Neural progenitor cell (in vitro differentiated cells): Measurements from ENCODE around the gene GSE1. TPM values are rescaled to one million over a fixed set of nuclear protein-coding genes. Genes with fewer than 3 reads are reported as not detected.

Experiments used
- DNase-seq: peaks from one replicate; pipeline ENCODE4 v3.0.0-alpha.2; 2016; ENCODE audit warnings: low spot score
- H2AFZ ChIP-seq: fragments of 200-600 bp; sonication (generic); replicated peaks from 2 replicates; pipeline ENCODE4 v1.6.1; 2016; ENCODE audit warnings: antibody characterized with exemption
- H3F3A ChIP-seq: fragments of 200-600 bp; sonication (generic); 2 replicates; pipeline ENCODE4 v1.6.1; 2016; ENCODE audit warnings: antibody characterized with exemption, low read depth
- H3K27ac ChIP-seq: fragments of 200-600 bp; sonication (generic); 2 replicates; pipeline ENCODE4 v1.5.1; 2016; ENCODE audit warnings: mild to moderate bottlenecking
- H3K27me3 ChIP-seq: fragments of 200-600 bp; sonication (generic); 2 replicates; pipeline ENCODE4 v1.6.1; 2016; ENCODE audit warnings: mild to moderate bottlenecking, moderate library complexity
- H3K36me3 ChIP-seq: fragments of 200-600 bp; sonication (generic); 2 replicates; pipeline ENCODE4 v1.5.1; 2016
- H3K4me1 ChIP-seq: fragments of 200-600 bp; sonication (generic); 2 replicates; pipeline ENCODE4 v1.6.1; 2016; ENCODE audit warnings: mixed run types
- H3K4me2 ChIP-seq: fragments of 200-600 bp; sonication (generic); 2 replicates; pipeline ENCODE4 v1.6.1; 2016
- H3K4me3 ChIP-seq: fragments of 200-600 bp; sonication (generic); 2 replicates; pipeline ENCODE4 v1.5.1; 2016
- H3K79me2 ChIP-seq: fragments of 200-600 bp; sonication (generic); 2 replicates; pipeline ENCODE4 v1.6.1; 2016; ENCODE audit warnings: low read depth
- H3K9ac ChIP-seq: fragments of 200-600 bp; sonication (generic); 2 replicates; pipeline ENCODE4 v1.6.1; 2016
- H3K9me3 ChIP-seq: fragments of 200-600 bp; sonication (generic); 2 replicates; pipeline ENCODE4 v1.5.1; 2016; ENCODE audit warnings: low read depth
- H4K20me1 ChIP-seq: fragments of 200-600 bp; sonication (generic); 2 replicates; pipeline ENCODE4 v1.6.1; 2016; ENCODE audit warnings: low read depth
- H3K27ac Mint-ChIP-seq: 3 replicates; pipeline ENCODE4 v1.8.0; 2021; ENCODE audit warnings: mixed read lengths
- H3K27me3 Mint-ChIP-seq: 2 replicates; pipeline ENCODE4 v1.8.0; 2022; ENCODE audit warnings: low read depth, mild to moderate bottlenecking, inconsistent platforms, moderate library complexity, mixed read lengths; ENCODE audit not compliant: insufficient read depth
- H3K36me3 Mint-ChIP-seq: 3 replicates; pipeline ENCODE4 v1.8.0; 2021; ENCODE audit warnings: mixed read lengths
- H3K4me1 Mint-ChIP-seq: 3 replicates; pipeline ENCODE4 v1.8.0; 2021; ENCODE audit warnings: mixed read lengths
- H3K4me3 Mint-ChIP-seq: 3 replicates; pipeline ENCODE4 v1.8.0; 2021; ENCODE audit warnings: mild to moderate bottlenecking, moderate library complexity, mixed read lengths
- H3K9me3 Mint-ChIP-seq: 3 replicates; pipeline ENCODE4 v1.8.0; 2020; ENCODE audit warnings: mixed read lengths
- CTCF ChIP-seq: fragments of 200-600 bp; sonication (generic); IDR thresholded peaks from 2 replicates; pipeline ENCODE4 v1.5.1; 2017; ENCODE audit warnings: antibody characterized with exemption, mild to moderate bottlenecking
- EZH2 ChIP-seq: fragments of 200-600 bp; sonication (generic); IDR thresholded peaks from 2 replicates; pipeline ENCODE4 v1.6.1; 2017; ENCODE audit warnings: antibody characterized with exemption, mild to moderate bottlenecking, moderate library complexity
- EZH2phosphoT487 ChIP-seq: fragments of 200-600 bp; sonication (generic); IDR thresholded peaks from 2 replicates; pipeline ENCODE4 v1.6.1; 2017; ENCODE audit warnings: antibody characterized with exemption
- total RNA-seq: library from RNA; depleted of rRNA; stranded (reverse); fragments of >200 nt; gene quantifications from 2 replicates; pipeline ENCODE4 v1.2.3, GENCODE V29; 2015; ENCODE audit warnings: low replicate concordance

Gene GSE1
- total RNA-seq, 1 donor from 2014 or later = 7.7 TPM

DNA sequence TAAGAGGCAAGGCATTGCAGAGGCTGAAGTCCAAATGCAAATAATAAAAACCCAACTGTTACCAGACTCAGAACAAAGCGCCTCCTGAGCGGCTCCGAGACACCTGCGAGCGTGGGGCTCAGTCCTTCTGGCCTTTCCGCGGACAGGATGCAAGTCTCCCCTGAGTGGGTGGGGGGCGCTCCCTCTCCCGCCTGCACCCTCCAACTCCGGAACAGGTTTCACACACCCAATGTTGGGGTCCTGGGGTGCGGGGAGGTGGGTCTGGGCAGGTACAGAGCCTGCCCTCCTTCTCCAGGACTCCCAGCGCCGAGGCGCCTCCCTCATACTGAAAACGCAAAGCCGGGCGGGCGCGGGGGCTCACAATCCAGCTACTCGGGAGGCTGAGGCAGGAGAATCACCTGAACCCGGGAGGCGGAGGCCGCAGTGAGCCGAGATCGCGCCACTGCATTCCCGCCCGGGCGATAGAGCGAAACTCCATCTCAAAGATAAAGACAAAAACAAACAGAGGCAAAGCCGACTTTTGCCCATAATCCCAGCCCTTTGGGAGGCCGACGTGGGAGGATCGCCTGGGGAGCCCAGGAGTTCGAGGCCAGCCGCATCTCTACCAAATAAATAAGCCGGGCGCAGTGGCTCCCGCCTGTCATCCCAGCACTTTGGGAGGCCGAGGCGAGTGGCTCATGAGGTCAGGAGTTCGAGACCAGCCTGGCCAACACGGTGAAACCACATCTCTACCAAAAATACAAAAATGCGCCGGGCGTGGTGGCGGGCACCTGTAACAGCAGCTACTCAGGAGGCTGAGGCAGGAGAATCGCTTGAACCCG, 74.7 kb downstream of the GSE1 start:
- peak overlapping the region; percentile 68 for H3K9ac ChIP-seq
- peak overlapping the region; percentile 90 for H3K4me3 Mint-ChIP-seq

GRCh38 chr16:85688586-85689284, 75.6 kb downstream of the GSE1 start, which contains the start of gene GINS2:
Gene GINS2, minus strand, starts transcription at chr16:85688954. Its CDS starts 56 bp downstream, at chr16:85688898.
- Histone ChIP-seq H3K4me2 (peak within 1 kb of the TSS; percentile 93), H3K9ac (peak within 1 kb of the TSS; percentile 68), H3K36me3 (no peaks in the 10 kb centered on the region), H3K9me3 (no peaks in the 10 kb centered on the region), H2AFZ (peak within 1 kb of the TSS; percentile 95), H3K27me3 (peaks cover 22% of the 10 kb centered on the region), H3K79me2 (peaks cover 45% of the 10 kb centered on the region), H3K4me1 (peaks cover 14% of the 10 kb centered on the region), H4K20me1 (peaks cover 19% of the 10 kb centered on the region), H3K4me3 (peak within 1 kb of the TSS; percentile 79), H3F3A (no peaks in the 10 kb centered on the region), H3K27ac (no peak within 1 kb of the TSS)
- TF ChIP-seq EZH2phosphoT487 (no peak), EZH2 (peak; percentile 29)
- H3K27me3 Mint-ChIP-seq = peaks cover 8% of the 10 kb centered on the region
- H3K4me1 Mint-ChIP-seq = peaks cover 23% of the 10 kb centered on the region
- peaks cover 13% of the 10 kb centered on the region for H3K36me3 Mint-ChIP-seq
- peak; percentile 98 for DNase-seq
- no peaks in the 10 kb centered on the region for H3K9me3 Mint-ChIP-seq
- no peak within 1 kb of the TSS for H3K27ac Mint-ChIP-seq
- peak within 1 kb of the TSS; percentile 90 for H3K4me3 Mint-ChIP-seq

More for the DNA sequence above, 74.7 kb downstream of the GSE1 start:
- H3K36me3 ChIP-seq = no peaks in the 10 kb centered on the region
- TF ChIP-seq EZH2 (no peak), CTCF (no peak), EZH2phosphoT487 (no peak)
- no peak overlapping the region for H3K27ac ChIP-seq
- peaks cover 22% of the 10 kb centered on the region for H3K27me3 ChIP-seq
- no peaks in the 10 kb centered on the region for H3K9me3 ChIP-seq
- Mint-ChIP-seq H3K4me1 (peaks cover 29% of the 10 kb centered on the region), H3K27ac (no peak overlapping the region), H3K36me3 (peaks cover 16% of the 10 kb centered on the region), H3K9me3 (no peaks in the 10 kb centered on the region), H3K27me3 (peaks cover 8% of the 10 kb centered on the region)
- no peak for DNase-seq
- H4K20me1 ChIP-seq = peaks cover 28% of the 10 kb centered on the region
- H2AFZ ChIP-seq = no peak overlapping the region
- peak overlapping the region; percentile 93 for H3K4me2 ChIP-seq
- H3K4me3 ChIP-seq = peak overlapping the region; percentile 79
- peaks cover 18% of the 10 kb centered on the region for H3K4me1 ChIP-seq
- H3K79me2 ChIP-seq = peaks cover 53% of the 10 kb centered on the region
- no peaks in the 10 kb centered on the region for H3F3A ChIP-seq

DNA sequence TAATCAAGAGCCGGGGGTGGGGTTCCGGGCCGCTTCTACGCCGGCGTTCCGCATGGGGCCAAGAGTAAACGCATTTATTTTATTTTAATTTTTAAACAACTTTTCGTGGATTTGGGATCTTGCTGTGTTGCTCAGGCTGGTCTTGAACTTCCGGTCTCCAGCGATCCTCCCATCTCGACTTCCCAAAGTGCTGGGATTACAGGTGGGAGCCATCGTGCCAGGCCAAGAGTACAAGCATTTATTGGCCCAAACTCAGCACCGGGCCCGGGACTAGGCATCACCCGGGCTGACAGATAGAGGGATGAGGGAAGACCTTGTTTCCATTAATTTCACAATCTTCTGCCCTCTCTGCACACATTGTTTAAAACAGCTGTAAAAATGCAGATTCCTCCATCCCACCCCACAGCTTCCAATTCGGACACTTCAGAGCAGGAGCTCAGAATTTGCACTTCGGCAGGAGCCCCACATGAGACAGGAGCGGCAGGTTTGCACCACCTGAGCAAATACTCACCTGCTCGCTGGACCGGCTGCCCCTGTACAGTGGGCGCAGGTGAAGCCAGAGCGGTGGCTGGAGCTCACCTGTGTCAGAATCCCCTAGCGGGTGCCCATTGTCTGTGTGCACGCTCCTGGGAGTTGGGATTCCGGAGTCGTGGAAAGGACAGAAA, 76.3 kb downstream of the GSE1 start:
- no peak for DNase-seq
- no peaks in the 10 kb centered on the region for H3K36me3 ChIP-seq
- Mint-ChIP-seq H3K4me3 (peak overlapping the region; percentile 85), H3K36me3 (peaks cover 11% of the 10 kb centered on the region), H3K4me1 (peaks cover 22% of the 10 kb centered on the region), H3K9me3 (no peaks in the 10 kb centered on the region), H3K27ac (no peak overlapping the region), H3K27me3 (peaks cover 8% of the 10 kb centered on the region)
- peaks cover 22% of the 10 kb centered on the region for H3K27me3 ChIP-seq
- H3K4me2 ChIP-seq = peak overlapping the region; percentile 93
- H2AFZ ChIP-seq = no peak overlapping the region
- H3F3A ChIP-seq = no peaks in the 10 kb centered on the region
- H3K79me2 ChIP-seq = peaks cover 38% of the 10 kb centered on the region
- no peak overlapping the region for H3K9ac ChIP-seq
- no peak for TF ChIP-seq EZH2phosphoT487
- no peak for TF ChIP-seq CTCF
- TF ChIP-seq EZH2 = no peak
- no peaks in the 10 kb centered on the region for H3K9me3 ChIP-seq
- no peak overlapping the region for H3K27ac ChIP-seq
- peaks cover 13% of the 10 kb centered on the region for H4K20me1 ChIP-seq
- peaks cover 13% of the 10 kb centered on the region for H3K4me1 ChIP-seq
- H3K4me3 ChIP-seq = peak overlapping the region; percentile 51
